HK-2 (cell line): ENCODE measurements around the gene ATRAID.

Source experiments
- DNase-seq: peaks from one replicate; pipeline ENCODE4 v3.0.0-alpha.2; 2018; ENCODE audit not compliant: unreplicated experiment

Gene ATRAID

DNA sequence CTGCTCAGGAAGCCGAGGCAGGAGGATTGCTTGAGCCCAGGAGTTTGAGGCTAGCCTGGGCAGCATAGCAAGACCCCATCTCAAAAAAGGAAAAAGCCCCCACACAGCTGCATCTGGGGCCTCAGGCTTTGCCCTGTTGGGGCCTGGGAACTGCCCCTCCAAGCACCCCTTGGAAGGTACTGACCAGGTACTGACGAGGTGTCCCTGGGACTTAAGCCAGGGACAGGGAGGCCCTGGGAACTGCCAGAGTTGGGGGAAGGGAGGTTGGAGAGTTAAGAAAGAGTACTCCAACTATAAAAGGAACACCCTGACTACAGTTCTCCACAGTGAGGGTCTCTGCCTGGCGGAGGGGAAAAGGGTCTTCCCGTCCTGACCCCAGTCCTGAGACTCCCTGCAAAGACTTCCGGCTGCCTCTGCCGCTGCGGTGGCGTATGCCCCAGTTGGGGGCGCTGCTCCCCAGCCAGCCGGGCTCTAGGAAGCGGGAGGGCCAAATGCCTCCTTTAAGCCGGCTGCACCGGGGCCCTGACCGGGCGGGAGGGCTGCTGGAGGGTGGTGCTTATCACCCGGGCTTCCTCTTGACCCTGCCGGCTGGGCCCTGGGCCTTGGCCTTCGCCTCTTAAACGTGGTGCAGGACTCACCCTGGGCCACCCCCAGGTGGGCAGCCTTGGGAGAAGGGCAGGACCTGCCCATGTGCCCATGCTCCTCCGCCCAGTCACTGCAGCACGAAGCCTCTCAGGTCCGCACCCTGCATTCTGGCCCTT, 38.2 kb downstream of the ATRAID start:
- DNase-seq: peak; percentile 45

GRCh38 chr2:27250652-27251379, 39.0 kb downstream of the ATRAID start:
- DNase-seq: no peak

GRCh38 chr2:27251766-27252165, 39.9 kb downstream of the ATRAID start:
- DNase-seq: no peak

- DNase-seq: no peak
Observed at GRCh38 chr2:27255187-27255586, 43.3 kb downstream of the ATRAID start.

DNA sequence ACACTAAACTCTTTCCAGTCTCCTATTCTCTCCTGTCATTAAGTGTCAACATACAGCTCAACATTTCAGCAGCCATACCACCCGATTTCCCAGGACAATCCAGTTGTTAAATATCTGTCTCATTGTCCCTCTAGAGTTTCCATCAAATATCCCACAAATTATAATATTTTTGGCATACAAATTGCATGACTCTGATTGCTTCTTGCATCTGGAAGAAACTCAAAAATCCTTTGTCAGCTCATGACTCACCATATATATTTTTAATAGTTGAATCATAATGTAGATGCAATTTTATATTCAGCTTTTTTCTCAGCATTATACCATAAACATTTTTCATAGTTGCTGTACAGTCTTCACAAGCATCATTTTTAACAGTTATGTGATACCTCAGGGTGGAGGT, 43.8 kb downstream of the ATRAID start:
- no peak for DNase-seq

DNA sequence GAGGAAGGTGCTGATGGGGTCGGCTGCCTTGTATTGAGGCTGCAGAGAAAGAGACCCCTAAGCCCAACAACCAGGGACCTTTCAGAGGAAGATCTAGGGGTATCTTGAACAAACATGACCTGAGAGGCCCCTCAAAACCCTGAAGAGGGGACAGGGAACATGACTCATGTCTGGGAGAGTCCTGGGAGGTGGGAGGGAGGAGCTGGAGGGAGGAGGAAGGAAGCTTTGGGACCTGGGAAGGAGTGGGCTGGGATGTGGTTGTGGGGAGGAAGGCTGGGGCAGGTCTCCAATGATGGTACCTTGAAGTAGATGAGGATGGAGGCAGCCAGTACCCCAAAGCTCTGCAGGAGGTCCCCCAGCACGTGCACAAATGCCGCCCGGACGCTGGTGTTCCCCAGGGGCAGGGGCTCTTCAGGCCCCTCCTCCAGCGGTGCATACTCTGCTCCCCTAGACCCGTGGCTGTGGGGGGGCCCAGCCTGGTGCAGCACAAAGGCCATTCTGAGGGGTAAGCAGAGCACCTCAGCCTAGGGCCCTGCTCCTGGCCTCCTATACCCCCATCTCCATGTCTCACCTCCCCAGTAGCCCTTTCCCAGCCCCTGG, 45.1 kb downstream of the ATRAID start:
- DNase-seq: no peak

- DNase-seq: no peak
Observed at GRCh38 chr2:27258051-27258450, 46.2 kb downstream of the ATRAID start.

GRCh38 chr2:27261241-27261925, 49.5 kb downstream of the ATRAID start:
- DNase-seq: no peak

DNA sequence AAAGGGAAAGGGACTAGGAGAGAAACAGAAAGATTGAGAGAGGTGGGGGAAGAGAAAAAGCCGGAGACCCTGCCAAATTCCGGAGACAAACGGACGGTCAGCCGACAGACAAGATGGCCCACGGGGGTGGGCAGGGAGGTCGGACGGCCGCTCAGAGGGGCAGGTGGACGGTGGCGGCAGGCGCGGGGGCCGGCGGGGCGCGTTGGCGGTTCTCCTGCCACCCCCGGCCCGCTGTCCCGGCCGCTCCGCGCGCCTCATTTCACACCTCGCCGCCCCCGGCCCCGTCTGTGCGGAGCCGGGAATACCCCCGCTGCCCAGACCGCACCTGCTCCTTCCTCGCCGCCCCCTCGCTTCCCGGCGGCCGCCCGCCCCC, 50.1 kb downstream of the ATRAID start:
- DNase-seq: no peak

DNA sequence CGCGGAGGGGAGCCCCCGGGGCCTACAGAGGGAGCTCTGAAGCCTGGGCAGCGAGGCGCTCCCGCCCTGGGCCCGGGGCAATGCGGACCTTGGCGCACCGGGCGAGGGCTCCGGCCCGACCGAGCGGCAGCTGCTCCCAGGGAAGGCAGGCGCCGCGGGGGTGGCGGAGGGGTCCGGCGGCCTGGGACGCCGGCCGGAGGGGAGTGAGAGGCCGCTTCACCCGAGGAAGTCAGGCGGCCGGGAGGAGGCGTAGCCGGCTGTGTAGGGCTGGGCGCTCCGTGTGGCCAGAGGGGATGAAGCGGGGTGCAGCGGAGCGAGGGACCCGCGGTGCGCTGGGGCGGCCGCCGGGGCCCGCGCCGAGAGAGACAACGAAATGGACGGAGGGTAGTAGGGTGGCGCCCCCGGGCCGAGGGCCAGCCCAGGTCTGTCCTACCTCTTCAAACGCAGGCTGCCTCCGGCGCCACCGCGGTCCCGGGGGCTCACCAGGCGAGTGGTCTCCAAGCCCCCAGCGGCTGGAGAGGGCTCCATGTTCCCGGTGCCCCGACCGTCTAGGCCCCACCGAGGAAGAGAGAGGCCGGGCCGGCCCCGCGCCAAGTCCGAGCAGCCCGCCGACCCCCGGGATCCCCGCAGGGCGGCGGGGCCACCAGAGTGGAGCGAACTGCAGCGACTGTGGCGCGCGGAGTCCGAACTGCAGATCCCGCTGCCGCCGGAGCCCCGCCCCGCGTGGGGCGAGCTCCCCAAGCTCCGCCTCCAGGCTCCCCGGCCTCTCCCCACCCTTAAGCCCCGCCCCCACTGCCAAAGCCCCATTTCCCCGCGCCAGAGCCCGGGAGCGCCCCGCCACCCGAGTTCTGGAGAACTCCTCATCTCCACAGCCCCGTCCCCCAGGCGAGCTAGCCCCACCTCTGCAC, 50.8 kb downstream of the ATRAID start, which contains the start of gene SLC30A3:
SLC30A3 (minus strand) TSS at position 669 of the 908 bp plus-strand sequence; CDS start at position 528, 141 bp downstream.
- no peak for DNase-seq

DNA sequence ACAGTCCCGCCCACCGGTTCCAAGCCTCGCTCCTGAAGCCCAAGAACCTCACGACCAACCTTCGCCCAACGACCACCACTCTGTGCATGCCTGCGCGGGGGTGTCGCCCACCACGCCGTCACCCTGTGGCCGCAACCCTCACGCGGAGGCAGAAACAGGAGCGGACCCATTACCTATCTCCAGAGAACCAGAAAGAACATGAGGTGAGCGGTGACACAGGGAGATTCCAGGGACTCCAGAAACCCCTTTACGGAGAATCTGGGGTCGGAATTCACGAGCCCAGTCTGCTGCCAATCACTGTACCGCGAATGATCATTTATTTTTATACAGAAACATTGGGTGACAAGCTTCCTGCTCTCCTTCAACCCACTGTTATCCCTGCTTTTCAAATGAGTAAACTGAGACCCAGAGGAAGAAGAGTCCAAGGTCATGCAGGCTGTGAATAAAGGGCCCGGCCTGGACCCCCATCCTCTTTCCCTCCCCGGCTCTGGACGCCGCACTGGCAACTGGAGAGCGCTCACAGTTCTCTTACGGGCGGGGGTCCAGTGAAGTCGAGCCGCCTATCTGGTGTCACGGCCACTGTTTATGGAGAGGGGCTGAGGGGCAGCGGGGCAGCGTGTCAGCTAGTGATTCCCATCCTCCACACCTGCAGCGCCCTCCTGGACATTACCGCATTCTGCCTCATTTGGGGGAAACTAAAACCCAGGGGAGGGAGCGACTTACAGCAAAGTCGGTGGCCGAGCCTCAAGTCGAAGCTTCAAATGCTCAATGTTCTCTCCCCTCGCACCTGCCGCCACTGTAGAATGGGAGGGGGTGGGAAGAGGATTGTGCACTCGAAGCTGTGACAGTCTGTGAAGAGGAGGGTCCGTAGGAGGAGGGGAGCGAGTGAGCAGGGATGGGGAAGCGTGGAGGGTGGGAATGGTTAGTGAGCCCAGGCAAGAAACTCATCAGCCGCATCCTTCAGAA, 51.7 kb downstream of the ATRAID start:
- DNase-seq: no peak

DNA sequence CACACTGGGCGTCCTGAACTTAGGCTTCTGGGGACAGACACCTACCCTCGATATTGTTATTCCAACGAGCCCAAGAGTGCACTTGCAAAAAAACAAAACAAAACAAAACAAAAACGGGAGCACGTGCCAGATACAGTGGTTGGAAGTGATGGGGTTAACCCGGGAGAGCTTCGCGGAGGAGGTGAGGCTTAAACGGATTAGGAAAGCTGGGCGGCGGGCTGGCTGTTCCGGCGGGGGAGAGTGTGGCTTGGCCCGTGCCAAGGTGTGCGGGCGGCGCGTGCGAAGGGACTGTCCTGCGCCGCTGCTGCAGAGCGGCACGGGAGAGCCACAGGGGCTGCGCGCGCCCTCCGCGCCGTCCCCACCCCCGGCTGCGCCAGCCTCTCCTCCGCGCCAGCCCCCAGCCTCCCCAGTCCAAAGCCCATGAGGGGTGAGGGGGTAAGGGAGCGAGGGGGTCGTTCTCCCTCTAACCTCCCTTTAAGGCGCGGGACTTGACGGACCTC, 52.5 kb downstream of the ATRAID start:
- DNase-seq: no peak

DNA sequence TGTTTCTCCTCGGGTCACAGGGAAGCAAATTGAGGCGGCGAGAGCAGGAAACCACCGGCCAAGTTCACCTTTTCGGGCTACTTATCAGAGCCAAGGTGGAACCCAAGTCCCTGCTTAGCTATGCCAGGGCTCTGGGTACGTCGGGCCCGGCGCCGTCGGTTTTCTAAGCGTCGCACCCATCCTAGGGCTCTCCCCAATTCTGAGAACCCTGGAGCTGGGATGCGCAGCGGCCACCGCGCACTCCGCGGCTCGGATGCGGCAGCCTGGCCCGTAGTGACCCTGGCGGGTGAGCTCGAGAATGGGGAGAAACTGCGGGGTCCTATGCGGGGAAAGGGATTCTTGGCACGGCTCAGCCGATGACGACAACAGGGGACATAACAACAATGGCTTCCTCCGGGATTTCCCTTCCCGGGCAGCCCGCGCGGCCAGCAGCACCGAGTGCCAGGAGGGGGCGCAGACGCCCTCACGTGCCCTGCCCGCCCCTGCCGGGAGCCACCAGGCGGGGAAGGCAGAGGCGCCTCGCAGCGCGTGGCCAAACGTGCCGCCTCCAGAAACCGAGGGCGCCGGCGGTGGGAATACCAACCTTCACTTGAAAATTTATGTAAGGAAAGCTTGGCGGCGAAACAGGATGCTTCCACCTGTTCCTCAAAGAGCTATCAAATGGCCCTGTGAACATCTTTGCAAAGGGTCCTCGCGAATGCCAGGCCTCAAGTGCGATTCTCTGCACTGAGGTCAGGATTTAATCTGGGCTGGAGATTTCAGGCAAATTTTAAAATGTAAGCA, 53.1 kb downstream of the ATRAID start:
- peak; percentile 58 for DNase-seq

DNA sequence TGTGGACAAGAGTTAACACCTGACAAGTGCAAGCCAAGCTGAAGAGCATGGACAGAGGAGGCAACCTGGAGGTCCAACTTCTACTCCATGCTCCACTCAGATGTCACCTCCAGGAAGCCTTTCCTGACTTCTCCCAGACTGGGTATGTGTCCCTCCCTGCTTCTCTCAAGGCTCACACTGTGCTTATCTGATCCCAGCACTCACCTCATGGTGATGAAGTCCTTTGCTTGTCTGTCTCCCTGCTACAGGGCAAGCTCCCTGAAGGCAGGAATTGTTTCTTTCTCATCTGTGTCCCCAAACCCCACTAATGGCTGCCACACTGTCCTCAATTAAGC, 53.7 kb downstream of the ATRAID start:
- no peak for DNase-seq
